ENCODE results near the gene DNAH6. TPM values are rescaled to one million over a fixed set of nuclear protein-coding genes. Genes with fewer than 3 reads are reported as not detected.

DNAH6 gene
- total and polyA plus RNA-seq, 9 of the 15 experiments (the other 6 are each of a cell fraction or from before 2014, with no cell fraction given) = 0.01 to 0.04 (median 0.01) TPM; not detected in 5

GRCh38 chr2:84779781-84780180 is 263.5 kb downstream of the DNAH6 start (continued):
- no peak for TF ChIP-seq CBX2 (IDR thresholded peaks at IDR 0.05; ENCODE audit: insufficient read depth, low read length, poor library complexity, severe bottlenecking)
- no peak for TF ChIP-seq ZFP91 (CRISPR knock-in tag; IDR thresholded peaks at IDR 0.05)
- no peak for TF ChIP-seq CCAR2 (IDR thresholded peaks at IDR 0.05; ENCODE audit: low read depth, low read length)
- no peak for TF ChIP-seq AFF1 (IDR thresholded peaks at IDR 0.05; ENCODE audit: low read depth in 1 of 2, partially characterized antibody in 2 of 2)
- TF ChIP-seq CBFA2T3 (IDR thresholded peaks at IDR 0.05) = peak; percentile 61
- no peak for TF ChIP-seq FIP1L1 (IDR thresholded peaks at IDR 0.05; ENCODE audit: low read depth, low read length, poor library complexity, severe bottlenecking)
- TF ChIP-seq NFIC (IDR thresholded peaks at IDR 0.05) = no peak
- no peak for TF ChIP-seq BRD4 (IDR thresholded peaks at IDR 0.05)
- no peak for TF ChIP-seq ZNF197 (CRISPR knock-in tag; IDR thresholded peaks at IDR 0.05; ENCODE audit: low read depth)
- TF ChIP-seq ELF2 (CRISPR knock-in tag; IDR thresholded peaks at IDR 0.05) = no peak
- TF ChIP-seq HOMEZ (CRISPR knock-in tag; IDR thresholded peaks at IDR 0.05) = no peak
- TF ChIP-seq CHD2 (IDR thresholded peaks at IDR 0.05; ENCODE audit: low read depth, low read length) = no peak
- no peak for TF ChIP-seq HEY1 (CRISPR knock-in tag; IDR thresholded peaks at IDR 0.05; ENCODE audit: borderline replicate concordance)
- no peak for TF ChIP-seq ARNT (IDR thresholded peaks at IDR 0.05)
- TF ChIP-seq C11orf30 (IDR thresholded peaks at IDR 0.05; ENCODE audit: low read depth) = no peak
- no peak for TF ChIP-seq PATZ1 (CRISPR knock-in tag; IDR thresholded peaks at IDR 0.05; ENCODE audit: borderline replicate concordance)
- no peak for TF ChIP-seq SOX6 (IDR thresholded peaks at IDR 0.05)
- no peak for TF ChIP-seq CBX8 (IDR thresholded peaks at IDR 0.05; ENCODE audit: borderline replicate concordance, extremely low read depth, low read depth, low read length, poor library complexity, severe bottlenecking)
- TF ChIP-seq HCFC1 (IDR thresholded peaks at IDR 0.05; ENCODE audit: low read depth, low read length) = no peak
